Measurements from ENCODE around the gene PDSS2.

The PDSS2 gene

GRCh38 chr6:107386340-107386739, 73.0 kb downstream of the PDSS2 start:
- Histone ChIP-seq H3K27me3 (ENCODE audit: insufficient read depth, low read length, poor library complexity) (no peaks in the 10 kb centered on the region), H2AFZ (ENCODE audit: low read depth, low read length) (no peak overlapping the region), H3K4me1 (ENCODE audit: insufficient read depth, low read length) (no peaks in the 10 kb centered on the region), H3K79me2 (ENCODE audit: insufficient read depth, low read length) (no peaks in the 10 kb centered on the region), H4K20me1 (ENCODE audit: insufficient read depth, low read length) (no peaks in the 10 kb centered on the region), H3K4me3 (ENCODE audit: low read depth in 1 of 2, low read length in 2 of 2) (no peak overlapping the region), H3K36me3 (ENCODE audit: insufficient read depth, low read length) (no peaks in the 10 kb centered on the region), H3K4me2 (ENCODE audit: insufficient read depth, low read length) (no peak overlapping the region), H3K9ac (ENCODE audit: low read depth, low read length) (no peak overlapping the region), H3K27ac (ENCODE audit: low read length) (no peak overlapping the region), H3K9me3 (ENCODE audit: insufficient read depth, low read length, severe bottlenecking) (no peaks in the 10 kb centered on the region)
- DNase-seq = no peak
- TF ChIP-seq EZH2 (IDR thresholded peaks at IDR 0.05; ENCODE audit: borderline replicate concordance, low read depth, low read length, severe bottlenecking) = no peak
- TF ChIP-seq, protein P1, sequence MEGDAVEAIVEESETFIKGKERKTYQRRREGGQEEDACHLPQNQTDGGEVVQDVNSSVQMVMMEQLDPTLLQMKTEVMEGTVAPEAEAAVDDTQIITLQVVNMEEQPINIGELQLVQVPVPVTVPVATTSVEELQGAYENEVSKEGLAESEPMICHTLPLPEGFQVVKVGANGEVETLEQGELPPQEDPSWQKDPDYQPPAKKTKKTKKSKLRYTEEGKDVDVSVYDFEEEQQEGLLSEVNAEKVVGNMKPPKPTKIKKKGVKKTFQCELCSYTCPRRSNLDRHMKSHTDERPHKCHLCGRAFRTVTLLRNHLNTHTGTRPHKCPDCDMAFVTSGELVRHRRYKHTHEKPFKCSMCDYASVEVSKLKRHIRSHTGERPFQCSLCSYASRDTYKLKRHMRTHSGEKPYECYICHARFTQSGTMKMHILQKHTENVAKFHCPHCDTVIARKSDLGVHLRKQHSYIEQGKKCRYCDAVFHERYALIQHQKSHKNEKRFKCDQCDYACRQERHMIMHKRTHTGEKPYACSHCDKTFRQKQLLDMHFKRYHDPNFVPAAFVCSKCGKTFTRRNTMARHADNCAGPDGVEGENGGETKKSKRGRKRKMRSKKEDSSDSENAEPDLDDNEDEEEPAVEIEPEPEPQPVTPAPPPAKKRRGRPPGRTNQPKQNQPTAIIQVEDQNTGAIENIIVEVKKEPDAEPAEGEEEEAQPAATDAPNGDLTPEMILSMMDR (IDR thresholded peaks at IDR 0.05; ENCODE audit: borderline replicate concordance, extremely low read depth, low read length, poor library complexity, severe bottlenecking) = no peak
- no peak for ATAC-seq (ENCODE audit: insufficient read depth, low read depth)

DNA sequence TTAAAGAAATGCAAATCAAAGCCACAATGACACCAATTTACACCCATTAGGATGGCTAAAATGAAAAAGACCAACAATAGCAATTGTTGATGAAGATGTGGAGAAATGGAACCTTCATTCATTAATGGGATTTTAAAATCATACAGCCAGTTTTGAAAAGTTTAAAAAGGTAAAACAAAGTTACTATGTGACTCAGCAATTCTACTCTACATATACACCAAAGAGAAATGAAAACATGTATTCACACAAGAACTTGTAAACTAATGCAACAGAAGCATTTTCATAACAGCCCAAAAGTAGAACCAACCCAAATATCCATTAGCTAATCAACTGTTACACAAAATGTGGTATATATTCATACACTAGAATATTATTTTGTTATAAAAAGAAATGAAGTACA, 75.7 kb downstream of the PDSS2 start:
- no peaks in the 10 kb centered on the region for H3K27me3 ChIP-seq (ENCODE audit: insufficient read depth, low read length, poor library complexity)
- no peak overlapping the region for H2AFZ ChIP-seq (ENCODE audit: low read depth, low read length)
- H3K9me3 ChIP-seq (ENCODE audit: insufficient read depth, low read length, severe bottlenecking) = peaks cover 8% of the 10 kb centered on the region
- no peak overlapping the region for H3K4me2 ChIP-seq (ENCODE audit: insufficient read depth, low read length)
- no peaks in the 10 kb centered on the region for H3K79me2 ChIP-seq (ENCODE audit: insufficient read depth, low read length)
- H3K4me3 ChIP-seq (ENCODE audit: low read depth in 1 of 2, low read length in 2 of 2) = no peak overlapping the region
- TF ChIP-seq, protein P1 (IDR thresholded peaks at IDR 0.05; ENCODE audit: borderline replicate concordance, extremely low read depth, low read length, poor library complexity, severe bottlenecking) = no peak
- no peak for TF ChIP-seq EZH2 (IDR thresholded peaks at IDR 0.05; ENCODE audit: borderline replicate concordance, low read depth, low read length, severe bottlenecking)
- H3K4me1 ChIP-seq (ENCODE audit: insufficient read depth, low read length) = no peaks in the 10 kb centered on the region
- no peak overlapping the region for H3K27ac ChIP-seq (ENCODE audit: low read length)
- H4K20me1 ChIP-seq (ENCODE audit: insufficient read depth, low read length) = no peaks in the 10 kb centered on the region
- ATAC-seq (ENCODE audit: insufficient read depth, low read depth) (no peak), DNase-seq (no peak)
- H3K36me3 ChIP-seq (ENCODE audit: insufficient read depth, low read length) = no peaks in the 10 kb centered on the region
- no peak overlapping the region for H3K9ac ChIP-seq (ENCODE audit: low read depth, low read length)

GRCh38 chr6:107374264-107374663, 85.1 kb downstream of the PDSS2 start:
- no peaks in the 10 kb centered on the region for H3K27me3 ChIP-seq (ENCODE audit: insufficient read depth, low read length, poor library complexity)
- H3K79me2 ChIP-seq (ENCODE audit: insufficient read depth, low read length) = no peaks in the 10 kb centered on the region
- no peak overlapping the region for H3K4me2 ChIP-seq (ENCODE audit: insufficient read depth, low read length)
- no peak for ATAC-seq (ENCODE audit: insufficient read depth, low read depth)
- H3K4me1 ChIP-seq (ENCODE audit: insufficient read depth, low read length) = no peaks in the 10 kb centered on the region
- peaks cover 7% of the 10 kb centered on the region for H3K9me3 ChIP-seq (ENCODE audit: insufficient read depth, low read length, severe bottlenecking)
- H3K36me3 ChIP-seq (ENCODE audit: insufficient read depth, low read length) = no peaks in the 10 kb centered on the region
- H3K4me3 ChIP-seq (ENCODE audit: low read depth in 1 of 2, low read length in 2 of 2) = no peak overlapping the region
- no peak overlapping the region for H3K27ac ChIP-seq (ENCODE audit: low read length)
- no peak overlapping the region for H2AFZ ChIP-seq (ENCODE audit: low read depth, low read length)
- no peak for DNase-seq
- no peak overlapping the region for H3K9ac ChIP-seq (ENCODE audit: low read depth, low read length)
- TF ChIP-seq, protein P1 (IDR thresholded peaks at IDR 0.05; ENCODE audit: borderline replicate concordance, extremely low read depth, low read length, poor library complexity, severe bottlenecking) = no peak
- TF ChIP-seq EZH2 (IDR thresholded peaks at IDR 0.05; ENCODE audit: borderline replicate concordance, low read depth, low read length, severe bottlenecking) = no peak
- H4K20me1 ChIP-seq (ENCODE audit: insufficient read depth, low read length) = no peaks in the 10 kb centered on the region

DNA sequence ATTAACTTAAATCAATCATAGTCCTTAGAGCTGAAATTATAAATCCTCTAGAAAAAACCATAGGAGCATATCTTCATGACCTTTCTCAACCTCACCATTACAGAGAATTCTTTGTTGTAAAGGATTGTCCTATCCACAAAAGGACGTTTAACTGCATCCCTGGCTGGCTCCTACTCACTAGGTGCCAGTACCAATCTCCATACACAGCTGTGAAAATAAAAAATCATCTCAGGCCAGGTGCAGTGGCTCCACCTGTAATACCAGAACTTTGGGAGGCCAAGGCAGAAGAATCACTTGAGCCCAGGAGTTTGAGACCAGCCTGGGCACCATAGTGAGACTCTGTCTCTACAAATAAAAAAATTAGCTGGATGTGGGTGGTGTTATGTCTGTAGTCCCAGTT, 89.9 kb downstream of the PDSS2 start:
- Histone ChIP-seq H4K20me1 (ENCODE audit: insufficient read depth, low read length) (no peaks in the 10 kb centered on the region), H3K9ac (ENCODE audit: low read depth, low read length) (no peak overlapping the region), H3K4me3 (ENCODE audit: low read depth in 1 of 2, low read length in 2 of 2) (no peak overlapping the region), H3K9me3 (ENCODE audit: insufficient read depth, low read length, severe bottlenecking) (no peaks in the 10 kb centered on the region), H3K4me1 (ENCODE audit: insufficient read depth, low read length) (no peaks in the 10 kb centered on the region), H2AFZ (ENCODE audit: low read depth, low read length) (no peak overlapping the region), H3K27me3 (ENCODE audit: insufficient read depth, low read length, poor library complexity) (no peaks in the 10 kb centered on the region), H3K4me2 (ENCODE audit: insufficient read depth, low read length) (no peak overlapping the region), H3K27ac (ENCODE audit: low read length) (no peak overlapping the region), H3K79me2 (ENCODE audit: insufficient read depth, low read length) (no peaks in the 10 kb centered on the region), H3K36me3 (ENCODE audit: insufficient read depth, low read length) (no peaks in the 10 kb centered on the region)
- no peak for TF ChIP-seq EZH2 (IDR thresholded peaks at IDR 0.05; ENCODE audit: borderline replicate concordance, low read depth, low read length, severe bottlenecking)
- DNase-seq (no peak), ATAC-seq (ENCODE audit: insufficient read depth, low read depth) (no peak)
